WTC11 (cell line): ENCODE data around the gene TNN.

Source experiments
- GABPB1 ChIP-seq: sonication (generic); formaldehyde crosslinking; IDR thresholded peaks from 2 replicates; pipeline ENCODE4 v1.8.1; 2023; ENCODE audit warnings: mild to moderate bottlenecking, missing genetic modification reagents
- HMGA2 ChIP-seq: fragments of 250-450 bp; sonication (Bioruptor Pico); IDR thresholded peaks from 2 replicates; pipeline ENCODE4 v1.4.0; 2021; ENCODE audit warnings: mild to moderate bottlenecking, moderate library complexity
- JUN ChIP-seq: sonication (generic); formaldehyde crosslinking; IDR thresholded peaks from 2 replicates; pipeline ENCODE4 v1.8.0; 2023; ENCODE audit warnings: mild to moderate bottlenecking, missing genetic modification reagents
- NR1H2 ChIP-seq: sonication (generic); formaldehyde crosslinking; IDR thresholded peaks from 2 replicates; pipeline ENCODE4 v1.9.0; 2021; ENCODE audit warnings: mild to moderate bottlenecking, moderate library complexity, missing genetic modification reagents
- TEAD4 ChIP-seq: sonication (generic); formaldehyde crosslinking; IDR thresholded peaks from 2 replicates; pipeline ENCODE4 v1.8.0; 2022; ENCODE audit warnings: mild to moderate bottlenecking, missing genetic modification reagents

DNA sequence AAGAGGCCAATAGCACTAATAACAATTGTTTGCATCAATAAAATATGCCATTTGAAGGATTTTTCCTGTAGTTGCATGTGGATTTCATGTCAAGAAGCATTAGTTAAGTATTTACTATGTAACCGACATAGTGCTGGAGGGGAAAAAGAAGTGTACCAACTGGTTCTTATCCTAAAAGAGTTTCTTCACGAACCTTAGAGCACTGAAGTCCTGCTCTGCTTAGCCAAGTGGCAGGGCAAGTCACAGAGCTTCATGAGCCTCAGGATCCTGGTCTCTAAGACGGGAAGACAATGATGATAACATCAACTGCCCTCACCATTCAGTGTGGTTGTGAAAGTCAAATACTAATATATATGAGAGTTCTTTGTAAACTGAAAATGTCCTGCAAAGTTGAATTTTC is 110.8 kb downstream of the TNN start:
- TF ChIP-seq TEAD4 (CRISPR knock-in tag) (no peak), GABPB1 (CRISPR knock-in tag) (no peak), JUN (CRISPR knock-in tag) (no peak), NR1H2 (CRISPR knock-in tag) (no peak), HMGA2 (no peak)
